ENCODE results near the gene HOXD11. TPM values are rescaled to one million over a fixed set of nuclear protein-coding genes. Genes with fewer than 3 reads are reported as not detected.

HOXD11 gene
- total RNA-seq, 1 experiment from 2014 or later, result not detected

DNA sequence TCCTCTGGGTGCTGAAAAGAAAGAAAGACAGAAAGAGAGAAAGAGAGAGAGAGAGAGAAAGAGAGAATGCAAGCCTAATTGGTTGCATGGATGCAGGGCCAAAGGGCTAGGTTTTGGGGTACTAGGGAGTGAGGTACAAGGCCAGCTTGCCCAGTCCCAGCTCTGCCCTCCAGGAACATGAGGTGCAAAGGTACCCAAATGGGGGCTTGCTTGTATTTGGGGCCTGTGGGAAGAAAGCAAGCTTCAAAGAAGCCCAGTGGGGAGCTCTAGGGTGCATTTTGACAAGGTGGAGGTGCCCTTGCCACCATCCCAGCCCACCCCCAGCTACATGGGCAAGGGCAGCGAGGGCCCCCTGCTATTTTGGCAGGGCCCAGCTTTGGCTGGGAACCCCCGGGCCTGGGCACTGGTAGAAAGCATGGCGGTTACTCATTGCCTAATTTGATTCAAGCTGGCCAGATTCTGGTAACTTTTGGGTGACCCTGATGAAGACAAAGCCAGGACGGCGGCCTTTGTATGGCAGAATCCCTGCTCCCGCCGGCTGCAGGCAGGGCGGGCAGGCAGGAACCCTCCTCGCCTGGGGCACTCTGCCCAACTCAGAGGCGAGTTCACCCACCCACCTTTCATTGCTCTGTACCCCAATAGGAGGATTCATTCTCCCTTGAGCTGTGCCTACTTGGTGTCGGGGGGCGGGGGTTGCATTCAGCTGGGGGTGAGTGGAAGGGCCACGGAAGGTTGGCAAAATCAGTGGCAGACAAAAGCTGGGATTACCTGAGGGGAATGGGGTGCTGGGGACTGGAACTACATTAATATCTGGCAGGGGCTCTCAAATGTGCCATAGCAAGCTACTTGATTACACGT, 43.7 kb downstream of the HOXD11 start:
- Histone ChIP-seq H3K36me3 (peaks cover 14% of the 10 kb centered on the region; the same call in 1 of the 2 replicates), H3K9me3 (replicated peaks) (no peaks in the 10 kb centered on the region), H3K27me3 (replicated peaks) (no peaks in the 10 kb centered on the region), H3K4me3 (no peak overlapping the region), H3K27ac (no peak overlapping the region), H3K4me1 (replicated peaks) (no peaks in the 10 kb centered on the region)
- no peak for DNase-seq (ENCODE audit: low read depth in 1 of 2, low spot score in 2 of 2)

DNA sequence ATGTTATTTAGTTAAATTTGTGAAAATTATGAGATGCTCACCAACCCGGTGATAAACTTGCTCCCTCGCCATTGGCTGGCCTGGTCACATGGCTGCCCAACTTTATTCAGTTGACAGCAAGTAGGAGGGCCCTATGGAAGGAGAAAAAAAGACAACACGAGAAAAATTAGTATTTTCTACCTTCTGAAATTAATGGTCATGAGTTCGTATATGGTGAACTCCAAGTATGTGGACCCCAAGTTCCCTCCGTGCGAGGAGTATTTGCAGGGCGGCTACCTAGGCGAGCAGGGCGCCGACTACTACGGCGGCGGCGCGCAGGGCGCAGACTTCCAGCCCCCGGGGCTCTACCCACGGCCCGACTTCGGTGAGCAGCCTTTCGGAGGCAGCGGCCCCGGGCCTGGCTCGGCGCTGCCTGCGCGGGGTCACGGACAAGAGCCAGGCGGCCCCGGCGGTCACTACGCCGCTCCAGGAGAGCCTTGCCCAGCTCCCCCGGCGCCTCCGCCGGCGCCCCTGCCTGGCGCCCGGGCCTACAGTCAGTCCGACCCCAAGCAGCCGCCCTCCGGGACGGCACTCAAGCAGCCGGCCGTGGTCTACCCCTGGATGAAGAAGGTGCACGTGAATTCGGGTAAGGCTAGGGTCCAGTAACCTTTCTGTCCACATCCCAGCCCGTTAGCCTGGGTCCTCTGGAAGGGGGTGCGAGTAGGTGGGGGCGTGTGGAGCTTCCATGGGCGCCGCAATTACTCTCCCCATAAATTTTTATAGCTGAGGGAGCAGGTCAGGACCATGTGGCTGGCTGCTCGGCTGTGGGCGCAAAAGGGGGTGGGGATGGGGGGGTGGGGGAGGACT, 44.6 kb downstream of the HOXD11 start, which contains the start of gene HOXD4:
TSS of gene HOXD4 (plus strand) at position 109 of the 846 bp plus-strand sequence. CDS start at position 193, 84 bp downstream.
- Histone ChIP-seq H3K27me3 (replicated peaks) (no peaks in the 10 kb centered on the region), H3K27ac (no peak within 1 kb of the TSS), H3K9me3 (replicated peaks) (no peaks in the 10 kb centered on the region), H3K4me3 (no peak within 1 kb of the TSS), H3K4me1 (replicated peaks) (no peaks in the 10 kb centered on the region), H3K36me3 (peaks cover 14% of the 10 kb centered on the region; the same call in 1 of the 2 replicates)
- DNase-seq (ENCODE audit: low read depth in 1 of 2, low spot score in 2 of 2), result no peak

DNA sequence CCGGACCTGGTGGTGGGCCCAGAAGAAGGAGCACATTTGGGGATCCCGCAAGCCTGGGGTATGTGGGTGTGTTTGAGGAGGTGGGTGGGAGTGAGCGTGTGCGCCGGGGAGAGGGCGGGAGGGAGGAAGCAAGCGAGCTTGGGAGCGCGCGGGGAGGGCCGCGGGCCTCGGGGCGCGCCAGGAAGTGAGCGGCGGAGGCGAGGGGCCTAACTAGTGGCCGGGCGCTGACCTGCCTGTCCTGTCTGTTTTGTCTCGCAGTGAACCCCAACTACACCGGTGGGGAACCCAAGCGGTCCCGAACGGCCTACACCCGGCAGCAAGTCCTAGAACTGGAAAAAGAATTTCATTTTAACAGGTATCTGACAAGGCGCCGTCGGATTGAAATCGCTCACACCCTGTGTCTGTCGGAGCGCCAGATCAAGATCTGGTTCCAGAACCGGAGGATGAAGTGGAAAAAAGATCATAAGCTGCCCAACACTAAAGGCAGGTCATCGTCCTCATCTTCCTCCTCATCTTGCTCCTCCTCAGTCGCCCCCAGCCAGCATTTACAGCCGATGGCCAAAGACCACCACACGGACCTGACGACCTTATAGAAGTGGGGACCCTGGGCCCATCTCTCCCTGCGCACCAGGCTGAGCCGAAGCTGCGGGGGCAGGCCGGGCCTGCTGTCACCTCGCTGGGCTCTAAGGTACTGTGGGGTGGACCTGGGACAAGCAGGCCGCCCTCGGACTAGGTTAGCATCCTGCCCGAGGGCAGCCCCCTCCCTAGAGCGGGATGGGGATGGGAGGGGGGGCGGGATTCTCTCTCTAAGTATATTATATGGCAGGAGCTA, 45.5 kb downstream of the HOXD11 start:
- Histone ChIP-seq H3K4me3 (no peak overlapping the region), H3K27me3 (replicated peaks) (no peaks in the 10 kb centered on the region), H3K4me1 (replicated peaks) (no peaks in the 10 kb centered on the region), H3K9me3 (replicated peaks) (no peaks in the 10 kb centered on the region), H3K27ac (no peak overlapping the region), H3K36me3 (peaks cover 14% of the 10 kb centered on the region; the same call in 1 of the 2 replicates)
- peak in 1 of 2 experiments; percentile 31 for DNase-seq (ENCODE audit: low read depth in 1 of 2, low spot score in 2 of 2)

DNA sequence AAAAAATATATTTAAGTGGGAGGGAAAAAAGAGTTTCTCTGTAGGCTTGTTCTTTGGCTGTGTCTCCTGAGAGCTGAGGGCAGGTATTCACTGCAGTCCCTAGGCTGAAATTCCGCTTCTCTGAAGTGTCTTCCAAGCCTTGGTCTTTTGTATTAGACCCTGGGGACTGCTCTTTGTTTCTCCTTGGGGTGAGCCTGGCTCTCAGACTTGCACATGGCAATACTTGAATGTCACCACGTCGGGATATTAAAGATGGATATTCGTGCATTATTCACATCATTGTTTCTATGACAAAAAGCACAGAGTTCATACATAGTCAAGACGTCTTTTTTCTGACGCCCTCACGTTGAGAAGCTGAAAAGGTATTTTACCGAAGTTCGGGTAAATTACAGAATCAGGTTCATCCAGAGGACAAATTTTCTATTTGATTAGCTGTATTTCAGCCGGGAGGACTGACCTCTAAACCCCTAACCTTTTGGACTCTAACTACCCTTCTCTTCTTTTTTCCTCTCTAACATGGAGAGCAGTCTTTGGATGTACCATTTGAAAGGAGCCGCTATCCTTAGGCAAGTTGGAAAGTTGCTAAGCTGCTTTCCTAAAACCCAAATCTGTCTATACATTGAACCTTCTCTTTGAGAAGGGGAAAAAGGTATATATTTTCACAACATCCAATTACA, 47.6 kb downstream of the HOXD11 start:
- no peaks in the 10 kb centered on the region for H3K27me3 ChIP-seq (replicated peaks)
- DNase-seq (ENCODE audit: low read depth in 1 of 2, low spot score in 2 of 2), result no peak

DNA sequence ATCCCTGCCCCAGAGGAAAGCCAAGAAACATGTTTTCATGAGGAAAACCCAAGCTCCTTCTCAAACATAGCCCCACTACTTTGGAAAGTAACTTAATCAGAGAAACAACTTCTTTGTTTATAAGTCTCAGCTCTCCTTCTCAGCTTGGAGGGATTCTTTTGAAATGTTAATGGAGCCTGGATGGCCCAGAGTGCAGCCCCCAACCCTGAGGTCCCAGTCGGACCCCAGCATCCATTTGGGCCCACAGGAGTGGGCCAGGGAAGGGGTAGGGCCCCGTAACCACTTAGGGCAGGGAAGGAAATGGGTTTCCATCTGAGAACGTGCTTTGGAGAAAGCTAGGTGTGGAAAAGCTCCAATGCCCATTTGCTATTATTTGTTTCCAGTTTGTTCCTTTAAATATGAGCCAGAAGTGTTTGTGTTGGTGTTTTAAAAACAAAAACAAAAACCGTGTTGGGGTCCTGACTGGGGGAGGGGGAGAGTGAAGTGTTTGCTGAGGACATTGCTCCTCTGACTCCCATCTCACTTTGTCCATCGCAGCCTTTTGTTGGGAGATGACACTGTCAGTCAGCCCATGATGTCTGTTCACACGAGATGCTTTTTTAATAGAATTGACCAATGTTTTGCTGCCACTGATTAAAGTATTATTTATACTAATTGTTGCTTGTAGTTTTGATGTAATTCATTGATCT, 48.4 kb downstream of the HOXD11 start:
- no peak overlapping the region for H3K4me3 ChIP-seq
- H3K27me3 ChIP-seq (replicated peaks), result no peaks in the 10 kb centered on the region
- H3K4me1 ChIP-seq (replicated peaks), result no peaks in the 10 kb centered on the region
- peaks cover 14% of the 10 kb centered on the region; the same call in 1 of the 2 replicates for H3K36me3 ChIP-seq
- no peak for DNase-seq (ENCODE audit: low read depth in 1 of 2, low spot score in 2 of 2)
- H3K27ac ChIP-seq, result no peak overlapping the region
- no peaks in the 10 kb centered on the region for H3K9me3 ChIP-seq (replicated peaks)

More for the DNA sequence above, 47.6 kb downstream of the HOXD11 start:
- H3K4me3 ChIP-seq, result no peak overlapping the region
- H3K4me1 ChIP-seq (replicated peaks), result no peaks in the 10 kb centered on the region
- H3K36me3 ChIP-seq, result peaks cover 14% of the 10 kb centered on the region; the same call in 1 of the 2 replicates
- no peaks in the 10 kb centered on the region for H3K9me3 ChIP-seq (replicated peaks)
- no peak overlapping the region for H3K27ac ChIP-seq

DNA sequence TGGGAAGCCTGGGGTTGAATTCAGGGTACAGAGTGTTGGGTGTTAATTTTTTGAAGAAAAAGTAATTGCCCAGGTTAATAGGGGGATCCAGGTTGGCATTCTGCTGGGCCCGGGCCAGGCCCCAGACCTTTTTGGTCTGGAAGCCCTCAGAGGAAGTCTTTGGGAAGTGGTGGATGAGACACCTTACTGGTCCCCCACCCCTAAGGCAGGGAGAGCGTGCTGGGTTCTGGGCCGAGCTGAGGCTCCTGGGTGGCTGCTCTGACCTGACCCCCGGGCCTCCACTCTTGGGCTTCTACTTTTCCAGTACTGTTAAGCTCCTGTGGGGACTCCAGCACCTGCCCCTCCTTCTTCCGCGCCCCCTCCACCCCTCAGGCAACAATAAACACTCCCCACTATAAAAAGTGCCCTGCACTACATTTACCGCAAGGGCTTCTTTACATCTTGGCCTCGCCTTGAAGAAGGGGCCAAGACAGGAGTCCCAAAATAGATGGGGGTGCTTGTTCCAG, 49.3 kb downstream of the HOXD11 start:
- Histone ChIP-seq H3K4me1 (replicated peaks) (no peaks in the 10 kb centered on the region), H3K4me3 (no peak overlapping the region), H3K36me3 (peaks cover 14% of the 10 kb centered on the region; the same call in 1 of the 2 replicates), H3K27me3 (replicated peaks) (no peaks in the 10 kb centered on the region), H3K27ac (no peak overlapping the region), H3K9me3 (replicated peaks) (no peaks in the 10 kb centered on the region)
- peak in 1 of 2 experiments; percentile 22 for DNase-seq (ENCODE audit: low read depth in 1 of 2, low spot score in 2 of 2)

DNA sequence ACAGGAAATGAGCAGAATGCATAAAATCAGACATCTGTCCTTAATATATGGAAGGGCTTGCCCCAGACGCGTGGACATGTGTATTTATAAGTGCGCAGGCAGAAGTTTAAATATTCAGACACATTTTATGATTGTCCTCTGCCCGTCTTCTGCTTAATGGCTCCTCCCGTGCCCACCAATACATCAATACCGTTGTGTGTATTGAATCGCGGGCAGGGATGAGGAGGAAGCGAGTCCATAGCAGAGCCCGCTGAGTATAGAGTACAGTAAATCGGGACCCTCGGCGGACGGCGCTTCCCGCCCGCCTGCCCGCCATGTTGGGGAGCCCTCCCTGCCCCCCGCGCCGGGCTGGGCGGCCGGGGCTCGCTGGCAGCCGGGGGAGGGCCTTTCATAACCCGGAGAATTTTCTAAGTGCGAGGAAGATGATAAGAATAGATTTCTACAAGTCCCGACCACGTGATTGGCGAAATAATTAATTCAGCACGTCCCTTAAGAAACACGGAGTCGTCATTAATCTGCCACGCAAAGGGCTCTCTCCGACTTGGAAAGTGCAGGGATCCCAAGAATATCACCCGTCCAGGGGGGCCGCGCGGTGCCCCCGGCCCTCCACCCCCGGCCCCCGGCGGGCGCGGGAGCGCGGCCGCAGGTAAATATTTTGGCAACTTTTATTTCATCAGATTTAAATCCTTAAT, 49.9 kb downstream of the HOXD11 start, which contains the start of gene HOXD3:
TSS of gene HOXD3 (plus strand) at position 501 of the 692 bp plus-strand sequence. CDS start 11,808 bp downstream, outside the sequence.
- peak in 1 of 2 experiments; percentile 27 for DNase-seq (ENCODE audit: low read depth in 1 of 2, low spot score in 2 of 2)
- H3K27ac ChIP-seq, result no peak within 1 kb of the TSS
- no peaks in the 10 kb centered on the region for H3K27me3 ChIP-seq (replicated peaks)
- H3K4me1 ChIP-seq (replicated peaks), result no peaks in the 10 kb centered on the region
- H3K36me3 ChIP-seq, result peaks cover 14% of the 10 kb centered on the region; the same call in 1 of the 2 replicates
- H3K4me3 ChIP-seq, result no peak within 1 kb of the TSS
- H3K9me3 ChIP-seq (replicated peaks), result no peaks in the 10 kb centered on the region

DNA sequence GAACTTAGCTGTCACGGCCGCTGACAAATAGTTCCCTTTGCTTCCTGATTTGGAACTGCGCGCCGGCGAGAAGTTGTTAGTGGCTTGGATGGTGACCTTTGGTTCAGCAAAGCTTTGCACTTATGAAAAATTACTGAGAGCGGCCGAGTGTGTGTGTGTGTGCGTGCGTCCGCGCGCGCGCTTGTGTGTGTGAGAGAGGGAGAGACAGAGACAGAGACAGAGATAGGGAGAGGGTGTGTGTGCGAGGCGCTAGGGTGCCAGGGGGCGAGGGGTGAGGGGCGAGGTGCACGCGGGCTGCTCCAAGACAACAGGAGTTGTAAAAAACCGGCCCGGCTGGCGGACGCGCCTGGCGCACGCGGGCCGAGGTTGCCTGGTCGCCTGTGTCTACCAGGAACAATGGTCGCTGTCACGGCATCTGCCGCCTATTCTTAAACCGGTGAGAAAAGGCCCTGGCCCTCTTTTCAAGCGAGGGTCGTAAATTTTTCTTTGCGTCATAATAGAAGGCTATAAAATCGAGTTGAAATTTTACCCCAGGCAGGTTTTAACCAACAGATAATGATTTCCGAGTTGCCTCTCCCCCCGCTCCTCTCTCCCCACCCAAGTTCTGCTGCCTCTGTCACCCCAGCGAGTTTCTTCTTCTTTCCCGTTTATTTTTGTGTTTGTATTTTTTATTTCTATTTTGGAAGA, 50.6 kb downstream of the HOXD11 start:
- H3K4me3 ChIP-seq, result no peak overlapping the region
- H3K36me3 ChIP-seq, result peaks cover 11% of the 10 kb centered on the region; the same call in 1 of the 2 replicates
- DNase-seq (ENCODE audit: low read depth in 1 of 2, low spot score in 2 of 2), result peak in 1 of 2 experiments; percentile 37
- no peaks in the 10 kb centered on the region for H3K4me1 ChIP-seq (replicated peaks)
- H3K27ac ChIP-seq, result no peak overlapping the region
- H3K9me3 ChIP-seq (replicated peaks), result no peaks in the 10 kb centered on the region
- no peaks in the 10 kb centered on the region for H3K27me3 ChIP-seq (replicated peaks)

DNA sequence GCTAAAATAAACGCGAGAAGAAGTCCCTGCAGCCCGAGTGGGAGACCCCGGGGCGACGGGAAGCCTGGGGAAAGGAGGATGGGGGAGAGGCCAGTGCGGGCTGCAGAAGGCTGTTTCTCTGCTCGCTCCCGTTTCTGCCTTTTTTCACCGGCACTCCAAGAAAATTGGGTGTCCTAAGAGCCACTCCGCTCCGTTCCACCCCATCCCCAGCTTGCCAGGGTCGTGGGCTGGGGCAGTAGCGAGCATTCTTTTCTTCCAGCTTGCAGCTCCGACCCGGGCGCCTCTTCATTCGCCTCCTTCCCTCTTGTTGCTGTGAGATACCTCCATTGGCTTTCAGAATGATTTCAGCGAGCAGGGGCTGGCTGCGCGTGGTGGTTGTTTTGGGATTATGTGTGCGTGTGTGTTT, 51.1 kb downstream of the HOXD11 start:
- peak in 1 of 2 experiments; percentile 20 for DNase-seq (ENCODE audit: low read depth in 1 of 2, low spot score in 2 of 2)
- Histone ChIP-seq H3K27me3 (replicated peaks) (no peaks in the 10 kb centered on the region), H3K27ac (no peak overlapping the region), H3K36me3 (peaks cover 10% of the 10 kb centered on the region; the same call in 1 of the 2 replicates), H3K4me1 (replicated peaks) (no peaks in the 10 kb centered on the region), H3K9me3 (replicated peaks) (no peaks in the 10 kb centered on the region), H3K4me3 (no peak overlapping the region)

DNA sequence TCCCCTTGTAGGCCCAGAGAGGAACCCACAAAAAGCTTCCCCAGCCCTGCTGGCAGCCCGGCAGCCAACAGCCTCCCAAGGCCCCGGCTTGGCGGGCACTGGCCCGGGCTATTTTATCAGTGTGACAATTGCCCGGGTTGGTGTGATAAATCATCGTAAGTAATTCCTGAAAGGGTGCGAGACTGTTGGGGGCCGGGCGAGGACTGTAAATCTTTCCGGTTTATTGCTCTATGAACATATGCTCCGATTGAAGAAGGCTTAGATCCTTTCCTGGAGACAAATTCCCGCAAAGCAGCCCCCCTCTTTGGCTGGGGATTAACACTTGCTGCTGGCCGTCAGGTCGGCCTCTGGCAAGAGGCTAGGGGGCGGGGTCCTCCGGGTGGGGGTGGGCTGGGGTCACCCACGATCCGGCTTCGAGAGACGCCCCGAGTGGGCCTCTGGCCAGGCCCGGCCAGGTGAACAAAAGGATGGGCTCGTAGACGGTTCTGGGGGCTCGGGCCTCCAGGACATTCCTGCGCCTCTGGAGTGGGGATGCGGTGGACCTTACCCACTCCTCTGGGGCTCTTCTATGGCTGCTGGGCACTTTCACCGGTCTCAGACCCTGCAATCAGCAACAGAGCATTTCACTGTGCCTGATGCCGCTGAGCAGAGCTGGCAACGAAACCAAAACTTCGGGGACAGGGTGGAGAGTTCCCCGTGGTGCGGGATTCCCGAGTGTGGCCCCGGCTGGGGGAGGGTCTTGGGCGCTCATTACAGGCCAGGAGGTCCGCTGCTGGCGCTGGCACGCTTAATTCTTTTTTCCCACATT, 52.0 kb downstream of the HOXD11 start:
- Histone ChIP-seq H3K4me3 (no peak overlapping the region), H3K4me1 (replicated peaks) (no peaks in the 10 kb centered on the region), H3K27me3 (replicated peaks) (no peaks in the 10 kb centered on the region), H3K27ac (no peak overlapping the region), H3K9me3 (replicated peaks) (no peaks in the 10 kb centered on the region), H3K36me3 (peaks cover 10% of the 10 kb centered on the region; the same call in 1 of the 2 replicates)
- DNase-seq (ENCODE audit: low read depth in 1 of 2, low spot score in 2 of 2), result no peak

All from SJSA1 (cell line).